ENCODE measurements around the gene AREL1. TPM values are rescaled to one million over a fixed set of nuclear protein-coding genes. Genes with fewer than 3 reads are reported as not detected.

AREL1 gene
- total RNA-seq, 1 donor from 2014 or later: 16.6 TPM

DNA sequence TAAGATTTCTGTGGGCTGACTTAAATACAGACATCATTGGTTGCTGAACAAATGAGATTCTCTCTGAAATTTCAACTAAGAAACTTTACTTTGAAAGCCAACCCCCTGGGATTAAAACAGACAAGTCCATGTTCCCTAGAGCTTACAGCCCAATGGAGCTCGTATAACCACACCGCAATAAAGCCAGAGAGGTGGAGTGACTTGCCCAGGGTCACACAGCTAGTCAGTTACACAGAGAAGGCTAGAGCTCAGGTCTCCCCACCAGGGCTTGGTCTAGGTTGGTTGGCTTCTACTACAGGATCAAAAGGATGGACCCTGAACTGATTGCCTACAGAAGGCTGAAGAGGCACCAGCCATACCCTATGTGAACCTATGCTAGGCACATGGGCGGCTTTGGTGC is 92.0 kb downstream of the AREL1 start:
- FAIRE-seq (no peak), DNase-seq (ENCODE audit: low read depth) (no peak)
- no peak overlapping the region for H3K4me3 ChIP-seq (ENCODE audit: low read depth, low read length)
- H3K36me3 ChIP-seq (ENCODE audit: control insufficient read depth, insufficient read depth, low read length): no peaks in the 10 kb centered on the region
- TF ChIP-seq CTCF (IDR thresholded peaks at IDR 0.05; ENCODE audit: insufficient read depth, low read length, severe bottlenecking): no peak
- H3K27me3 ChIP-seq (ENCODE audit: control insufficient read depth, insufficient read depth, low read length): no peaks in the 10 kb centered on the region

DNA sequence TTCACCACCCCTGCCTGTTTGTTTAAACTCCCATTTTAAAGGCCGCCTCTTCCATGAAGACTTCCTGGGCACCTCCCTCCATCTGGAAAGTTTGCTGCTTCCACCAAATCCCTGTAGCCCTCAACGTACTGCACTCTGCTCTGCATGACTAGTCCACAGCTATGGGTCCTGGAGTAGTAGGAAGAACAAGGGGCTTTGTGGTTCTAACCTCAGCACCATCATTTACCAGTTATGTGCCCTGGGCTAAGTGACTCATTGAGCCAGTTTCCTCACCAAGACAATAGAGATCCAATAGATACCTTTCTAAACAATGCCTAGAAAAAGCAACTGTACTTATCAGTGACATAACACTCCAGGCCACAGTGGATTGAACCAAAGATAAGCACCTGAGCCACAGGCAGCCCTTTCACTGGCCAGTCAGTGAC is 92.4 kb downstream of the AREL1 start:
- FAIRE-seq (no peak), DNase-seq (ENCODE audit: low read depth) (peak; percentile 100)
- Histone ChIP-seq H3K36me3 (ENCODE audit: control insufficient read depth, insufficient read depth, low read length) (no peaks in the 10 kb centered on the region), H3K27me3 (ENCODE audit: control insufficient read depth, insufficient read depth, low read length) (no peaks in the 10 kb centered on the region), H3K4me3 (ENCODE audit: low read depth, low read length) (no peak overlapping the region)
- TF ChIP-seq CTCF (IDR thresholded peaks at IDR 0.05; ENCODE audit: insufficient read depth, low read length, severe bottlenecking): no peak

DNA sequence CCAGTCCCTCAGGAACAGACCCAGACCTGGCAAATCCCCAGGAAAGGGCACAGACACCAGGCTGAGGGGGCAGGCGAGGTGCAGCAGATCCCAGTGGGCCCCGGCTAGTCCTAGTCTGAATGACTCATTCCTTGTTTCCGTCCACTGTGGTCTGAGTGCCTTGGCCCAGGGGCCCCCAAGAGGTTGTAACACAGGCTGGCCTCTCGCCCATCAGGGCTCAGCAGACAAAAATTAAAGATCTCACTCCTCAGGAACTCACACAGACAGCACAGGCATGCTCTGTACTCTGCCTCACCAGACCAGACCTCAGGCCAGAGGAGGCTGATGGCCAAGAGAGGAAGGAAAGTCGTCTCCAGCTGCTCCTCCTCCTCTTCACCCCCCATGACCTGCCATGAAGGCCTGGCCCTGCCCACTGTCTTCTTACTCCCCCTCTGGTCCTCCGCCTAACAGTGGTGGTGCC is 93.2 kb downstream of the AREL1 start:
- Histone ChIP-seq H3K27me3 (ENCODE audit: control insufficient read depth, insufficient read depth, low read length) (no peaks in the 10 kb centered on the region), H3K36me3 (ENCODE audit: control insufficient read depth, insufficient read depth, low read length) (no peaks in the 10 kb centered on the region), H3K4me3 (ENCODE audit: low read depth, low read length) (no peak overlapping the region)
- DNase-seq (ENCODE audit: low read depth) (peak; percentile 52), FAIRE-seq (no peak)
- TF ChIP-seq CTCF (IDR thresholded peaks at IDR 0.05; ENCODE audit: insufficient read depth, low read length, severe bottlenecking): no peak

GRCh38 chr14:74618078-74618952 is 94.6 kb downstream of the AREL1 start:
- Histone ChIP-seq H3K4me3 (ENCODE audit: low read depth, low read length) (no peak overlapping the region), H3K36me3 (ENCODE audit: control insufficient read depth, insufficient read depth, low read length) (no peaks in the 10 kb centered on the region), H3K27me3 (ENCODE audit: control insufficient read depth, insufficient read depth, low read length) (no peaks in the 10 kb centered on the region)
- TF ChIP-seq CTCF (IDR thresholded peaks at IDR 0.05; ENCODE audit: insufficient read depth, low read length, severe bottlenecking): no peak
- FAIRE-seq (no peak), DNase-seq (ENCODE audit: low read depth) (peak; percentile 89)

GRCh38 chr14:74616996-74617700 is 95.7 kb downstream of the AREL1 start:
- no peak for TF ChIP-seq CTCF (IDR thresholded peaks at IDR 0.05; ENCODE audit: insufficient read depth, low read length, severe bottlenecking)
- Histone ChIP-seq H3K4me3 (ENCODE audit: low read depth, low read length) (no peak overlapping the region), H3K27me3 (ENCODE audit: control insufficient read depth, insufficient read depth, low read length) (no peaks in the 10 kb centered on the region), H3K36me3 (ENCODE audit: control insufficient read depth, insufficient read depth, low read length) (no peaks in the 10 kb centered on the region)
- DNase-seq (ENCODE audit: low read depth) (no peak), FAIRE-seq (no peak)

Data from bronchial epithelial cell (primary cell).